OCI-LY7 (cell line): ENCODE data around the gene DDX10.

ENCODE experiments used
- CTCF ChIP-seq: fragments of 200-600 bp; sonication (generic); conservative IDR thresholded peaks from 2 replicates; pipeline ENCODE4 v1.5.1; 2014; ENCODE audit warnings: mild to moderate bottlenecking, antibody characterized with exemption, low read length, moderate library complexity, mixed read lengths
- EZH2phosphoT487 ChIP-seq: fragments of 200-600 bp; sonication (generic); IDR thresholded peaks from 2 replicates; pipeline ENCODE4 v1.6.1; 2018; ENCODE audit warnings: low read depth, borderline replicate concordance, mild to moderate bottlenecking, mixed run types, antibody characterized with exemption, low read length, moderate library complexity, mixed read lengths

GRCh38 chr11:108985945-108986279 lies 321.0 kb downstream of the DDX10 start:
- no peak for TF ChIP-seq CTCF
- no peak for TF ChIP-seq EZH2phosphoT487
